AG04449 (cell line): ENCODE results near the gene RAD23B.

Experiments
- CTCF ChIA-PET: fragments of 350-600 bp; formaldehyde crosslinking; extraction: SDS; loops from one replicate; lab custom pipeline; 2021; ENCODE audit warnings: antibody characterized with exemption; lab: Yijun Ruan, JAX
- POLR2A ChIA-PET: fragments of 400-600, 350-600 bp; formaldehyde crosslinking; extraction: SDS; loops from one replicate; lab custom pipeline; 2020; ENCODE audit warnings: antibody characterized with exemption, inconsistent platforms; lab: Yijun Ruan, JAX
- DNase-seq: peaks from one replicate; pipeline ENCODE4 v3.0.0-alpha.2; 2010; ENCODE audit warnings: low read depth, low spot score
- H3K4me3 ChIP-seq: 2 replicates; pipeline ENCODE4 v1.5.1; 2011; ENCODE audit warnings: low read depth, mild to moderate bottlenecking, control low read depth, low read length
- CTCF ChIP-seq: IDR thresholded peaks from one replicate; pipeline ENCODE4 v1.5.1; 2011; ENCODE audit warnings: mild to moderate bottlenecking, moderate library complexity, low read length, control low read depth, inconsistent platforms; ENCODE audit not compliant: insufficient read depth; ENCODE audit errors: missing control alignments

The RAD23B gene

GRCh38 chr9:107361816-107362215, 78.7 kb downstream of the RAD23B start:
- ChIA-PET CTCF (no interaction called here), POLR2A (no interaction called here)
- H3K4me3 ChIP-seq: no peak overlapping the region
- no peak for TF ChIP-seq CTCF
- DNase-seq: no peak

- no peak for DNase-seq
- CTCF ChIA-PET: interaction anchor here (1.5 kb wide), 1 partner anchor 22 kb away, joined by 3 read pairs; no protein-coding TSS in a partner anchor
- no peak overlapping the region for H3K4me3 ChIP-seq
- TF ChIP-seq CTCF: no peak
- POLR2A ChIA-PET: no interaction called here
These were observed 80.6 kb downstream of the RAD23B start for GRCh38 chr9:107363516-107364152.

- no peak overlapping the region for H3K4me3 ChIP-seq
- TF ChIP-seq CTCF: no peak
- ChIA-PET POLR2A (no interaction called here), CTCF (no interaction called here)
- no peak for DNase-seq
These were observed 84.8 kb downstream of the RAD23B start for GRCh38 chr9:107367727-107368502.

- no peak for TF ChIP-seq CTCF
- CTCF ChIA-PET: no interaction called here
- H3K4me3 ChIP-seq: no peak overlapping the region
- DNase-seq: no peak
- POLR2A ChIA-PET: interaction anchor here (1.1 kb wide), 1 partner anchor 24 kb away, joined by 4 read pairs; no protein-coding TSS in a partner anchor
These were observed 85.6 kb downstream of the RAD23B start for GRCh38 chr9:107368696-107369095.

GRCh38 chr9:107373809-107374208, 90.7 kb downstream of the RAD23B start:
- no peak for DNase-seq
- H3K4me3 ChIP-seq: no peak overlapping the region
- TF ChIP-seq CTCF: no peak
- POLR2A ChIA-PET: interaction anchor here (0.6 kb wide), 1 partner anchor 1163 kb away, joined by 3 read pairs; no protein-coding TSS in a partner anchor
- CTCF ChIA-PET: no interaction called here

- no peak overlapping the region for H3K4me3 ChIP-seq
- ChIA-PET POLR2A (no interaction called here), CTCF (no interaction called here)
- TF ChIP-seq CTCF: no peak
- DNase-seq: no peak
These were observed 91.9 kb downstream of the RAD23B start for GRCh38 chr9:107375001-107375400.
